Breast epithelium (tissue), 4 donors: Measurements from ENCODE around the gene PAK1. TPM values are rescaled to one million over a fixed set of nuclear protein-coding genes. Genes with fewer than 3 reads are reported as not detected.

Experiments used
- DNase-seq, 2 donors: peaks; one replicate each; pipeline ENCODE4 v3.0.0-alpha.2; 2019; ENCODE audit warnings: low spot score in 2 of 2
- H3K27ac ChIP-seq, 2 donors: fragments of 200-600 bp; sonication (generic) in 1 of 2; one replicate each; pipeline ENCODE4 v1.5.1; 2016 to 2019; ENCODE audit warnings: mild to moderate bottlenecking in 1 of 2
- H3K27me3 ChIP-seq, 2 donors: fragments of 200-600 bp; sonication (generic) in 1 of 2; one replicate each; pipeline versions ENCODE4 v1.5.1 to v1.6.0; 2017 to 2019; ENCODE audit warnings: control low read depth in 1 of 2, mild to moderate bottlenecking in 1 of 2
- H3K36me3 ChIP-seq: fragments of 200-600 bp; one replicate; pipeline ENCODE4 v1.5.1; 2019
- H3K4me1 ChIP-seq, 2 donors: fragments of 200-600 bp; sonication (generic); one replicate each; pipeline ENCODE4 v1.5.1; 2016 to 2019; ENCODE audit warnings: control low read depth in 1 of 2
- H3K4me3 ChIP-seq, 3 donors: fragments of 200-600 bp; sonication (generic); 1 replicate in 2 of 3; 2 replicates in 1 of 3; pipeline ENCODE4 v1.5.1; 2016 to 2019; ENCODE audit warnings: mild to moderate bottlenecking in 3 of 3, moderate library complexity in 2 of 3
- H3K9me3 ChIP-seq, 2 donors: fragments of 200-600 bp; sonication (generic) in 1 of 2; one replicate each; pipeline ENCODE4 v1.5.1; 2016 to 2019; ENCODE audit warnings: control low read depth in 1 of 2
- POLR2A ChIP-seq: fragments of 450-650 bp; IDR thresholded peaks from one replicate; pipeline ENCODE4 v1.6.1; 2016; ENCODE audit warnings: antibody characterized with exemption, mild to moderate bottlenecking, moderate library complexity
- POLR2AphosphoS5 ChIP-seq, 3 donors: sonication (generic); formaldehyde crosslinking; IDR thresholded peaks; one replicate each; pipeline ENCODE4 v1.6.1; 2017; ENCODE audit warnings: antibody characterized with exemption in 3 of 3
- intact Hi-C: fragments of 100-400 bp; cut with DNase I; formaldehyde crosslinking; loops from one replicate; pipeline ENCODE4 v1.15.1; 2023; ENCODE audit warnings: low total_unique reads
- total RNA-seq, 3 donors: library from RNA; depleted of rRNA; stranded (reverse); fragments of >200 nt; gene quantifications; one replicate each; pipeline ENCODE4 v1.1.0, GENCODE V29; 2016
- TF ChIP-seq, protein P1 (sequence below), 3 donors: fragments of 450-650 bp; IDR thresholded peaks; one replicate each; pipeline ENCODE4 v1.5.1; 2016 to 2017; ENCODE audit warnings: antibody characterized with exemption in 3 of 3, mild to moderate bottlenecking in 3 of 3, moderate library complexity in 3 of 3

PAK1 gene
- total RNA-seq, 3 donors from 2014 or later = 23.2 to 59.6 (median 42.6) TPM

DNA sequence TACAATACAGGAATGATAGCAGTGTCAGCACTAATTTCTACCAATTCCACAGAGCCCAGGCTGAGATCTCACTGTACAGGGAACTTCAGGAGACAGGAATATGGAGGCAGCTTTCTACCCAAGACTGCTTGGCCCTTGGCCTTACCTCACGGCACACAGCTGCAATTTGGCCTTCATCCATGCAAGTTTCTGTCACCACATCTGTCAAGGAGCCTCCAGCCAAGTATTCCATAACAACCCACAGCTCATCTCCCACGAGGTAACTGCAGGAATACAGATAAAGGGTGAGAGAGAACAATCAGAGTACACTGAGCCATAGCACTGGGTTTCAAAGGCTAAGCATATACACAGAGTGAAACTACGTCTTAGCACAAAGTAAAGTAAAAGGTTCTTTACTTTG is 133.4 kb downstream of the PAK1 start:
- Histone ChIP-seq H3K27me3 (no peaks in the 10 kb centered on the region), H3K9me3 (no peaks in the 10 kb centered on the region), H3K4me3 (no peak overlapping the region), H3K27ac (no peak overlapping the region), H3K4me1 (no peaks in the 10 kb centered on the region), H3K36me3 (no peaks in the 10 kb centered on the region)
- no peak for TF ChIP-seq POLR2AphosphoS5 (IDR thresholded peaks at IDR 0.05)
- TF ChIP-seq, protein P1, sequence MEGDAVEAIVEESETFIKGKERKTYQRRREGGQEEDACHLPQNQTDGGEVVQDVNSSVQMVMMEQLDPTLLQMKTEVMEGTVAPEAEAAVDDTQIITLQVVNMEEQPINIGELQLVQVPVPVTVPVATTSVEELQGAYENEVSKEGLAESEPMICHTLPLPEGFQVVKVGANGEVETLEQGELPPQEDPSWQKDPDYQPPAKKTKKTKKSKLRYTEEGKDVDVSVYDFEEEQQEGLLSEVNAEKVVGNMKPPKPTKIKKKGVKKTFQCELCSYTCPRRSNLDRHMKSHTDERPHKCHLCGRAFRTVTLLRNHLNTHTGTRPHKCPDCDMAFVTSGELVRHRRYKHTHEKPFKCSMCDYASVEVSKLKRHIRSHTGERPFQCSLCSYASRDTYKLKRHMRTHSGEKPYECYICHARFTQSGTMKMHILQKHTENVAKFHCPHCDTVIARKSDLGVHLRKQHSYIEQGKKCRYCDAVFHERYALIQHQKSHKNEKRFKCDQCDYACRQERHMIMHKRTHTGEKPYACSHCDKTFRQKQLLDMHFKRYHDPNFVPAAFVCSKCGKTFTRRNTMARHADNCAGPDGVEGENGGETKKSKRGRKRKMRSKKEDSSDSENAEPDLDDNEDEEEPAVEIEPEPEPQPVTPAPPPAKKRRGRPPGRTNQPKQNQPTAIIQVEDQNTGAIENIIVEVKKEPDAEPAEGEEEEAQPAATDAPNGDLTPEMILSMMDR (IDR thresholded peaks at IDR 0.05) = no peak
- no peak for TF ChIP-seq POLR2A
- intact Hi-C loops = no loop called here
- no peak for DNase-seq

DNA sequence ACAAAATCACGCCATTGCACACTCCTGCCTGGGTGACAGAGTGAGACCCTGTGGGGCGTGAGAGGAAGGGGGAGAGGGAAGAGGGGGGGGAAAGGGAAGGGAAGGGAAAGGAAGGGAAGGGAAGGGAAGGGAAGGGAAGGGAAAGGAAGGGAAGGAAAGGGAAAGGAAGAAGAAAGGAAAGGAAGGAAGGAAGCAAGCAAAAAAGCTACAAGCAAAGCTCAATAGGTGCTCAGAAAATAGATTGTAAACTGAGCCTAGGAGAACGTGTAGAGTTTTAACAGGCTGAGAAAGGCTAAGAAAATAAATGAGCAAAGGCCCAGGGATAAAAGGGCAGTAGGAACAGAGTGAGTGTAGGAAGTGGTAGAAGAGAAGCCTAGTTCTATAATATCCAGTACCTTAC is 141.6 kb downstream of the PAK1 start:
- no peaks in the 10 kb centered on the region for H3K4me1 ChIP-seq
- H3K27me3 ChIP-seq = no peaks in the 10 kb centered on the region
- no peak for TF ChIP-seq POLR2A
- no peak for TF ChIP-seq POLR2AphosphoS5 (IDR thresholded peaks at IDR 0.05)
- TF ChIP-seq, protein P1 (IDR thresholded peaks at IDR 0.05) = no peak
- no peak overlapping the region for H3K4me3 ChIP-seq
- H3K9me3 ChIP-seq = no peaks in the 10 kb centered on the region
- intact Hi-C loops = no loop called here
- H3K36me3 ChIP-seq = peaks cover 4% of the 10 kb centered on the region
- no peak overlapping the region for H3K27ac ChIP-seq
- no peak for DNase-seq

DNA sequence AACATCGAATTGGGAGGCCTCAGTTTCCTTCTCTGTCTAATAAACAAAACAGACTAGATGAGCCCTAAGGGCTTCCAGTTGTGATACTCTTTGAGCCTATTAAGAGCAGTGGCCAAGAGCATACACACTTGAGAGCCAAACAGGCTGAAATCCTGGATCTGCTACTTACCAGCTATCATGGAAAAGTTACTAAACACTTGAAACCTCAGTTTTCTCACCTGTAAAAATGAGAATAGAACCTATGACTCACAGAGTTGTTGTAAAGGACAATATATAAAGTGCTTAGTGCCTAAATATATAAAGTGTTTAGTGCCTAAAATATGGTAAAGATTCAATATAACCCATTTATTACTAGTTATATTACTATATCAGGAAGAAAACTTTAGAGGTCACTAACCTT is 148.7 kb downstream of the PAK1 start:
- H3K4me3 ChIP-seq = no peak overlapping the region
- H3K9me3 ChIP-seq = no peaks in the 10 kb centered on the region
- intact Hi-C loops = no loop called here
- TF ChIP-seq POLR2A (no peak), POLR2AphosphoS5 (IDR thresholded peaks at IDR 0.05) (no peak)
- TF ChIP-seq, protein P1 (IDR thresholded peaks at IDR 0.05) = no peak
- no peak overlapping the region for H3K27ac ChIP-seq
- no peaks in the 10 kb centered on the region for H3K4me1 ChIP-seq
- H3K36me3 ChIP-seq = no peaks in the 10 kb centered on the region
- no peak for DNase-seq
- H3K27me3 ChIP-seq = no peaks in the 10 kb centered on the region

DNA sequence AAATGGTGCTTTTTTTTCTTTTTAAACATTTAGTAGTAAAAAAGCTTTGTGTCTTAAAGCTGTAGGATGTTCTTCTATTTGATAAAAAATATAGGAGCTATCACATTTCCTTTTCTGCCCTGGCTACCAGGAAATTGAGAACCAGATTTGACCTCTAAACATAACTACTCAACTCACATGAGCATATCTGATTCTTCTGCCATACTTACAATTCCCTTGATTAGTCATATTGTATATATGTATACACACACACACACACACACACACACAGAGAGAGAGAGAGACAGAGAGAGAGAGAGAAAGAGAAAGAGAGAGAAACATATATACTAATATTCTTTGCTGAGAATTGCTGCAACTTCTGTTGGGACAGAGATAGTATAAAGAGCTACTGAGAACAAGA is 149.4 kb downstream of the PAK1 start:
- H3K4me3 ChIP-seq = no peak overlapping the region
- H3K4me1 ChIP-seq = no peaks in the 10 kb centered on the region
- no peak for TF ChIP-seq POLR2AphosphoS5 (IDR thresholded peaks at IDR 0.05)
- TF ChIP-seq, protein P1 (IDR thresholded peaks at IDR 0.05) = no peak
- TF ChIP-seq POLR2A = no peak
- intact Hi-C loops = no loop called here
- H3K27ac ChIP-seq = no peak overlapping the region
- no peaks in the 10 kb centered on the region for H3K36me3 ChIP-seq
- no peak for DNase-seq
- no peaks in the 10 kb centered on the region for H3K9me3 ChIP-seq
- H3K27me3 ChIP-seq = no peaks in the 10 kb centered on the region

DNA sequence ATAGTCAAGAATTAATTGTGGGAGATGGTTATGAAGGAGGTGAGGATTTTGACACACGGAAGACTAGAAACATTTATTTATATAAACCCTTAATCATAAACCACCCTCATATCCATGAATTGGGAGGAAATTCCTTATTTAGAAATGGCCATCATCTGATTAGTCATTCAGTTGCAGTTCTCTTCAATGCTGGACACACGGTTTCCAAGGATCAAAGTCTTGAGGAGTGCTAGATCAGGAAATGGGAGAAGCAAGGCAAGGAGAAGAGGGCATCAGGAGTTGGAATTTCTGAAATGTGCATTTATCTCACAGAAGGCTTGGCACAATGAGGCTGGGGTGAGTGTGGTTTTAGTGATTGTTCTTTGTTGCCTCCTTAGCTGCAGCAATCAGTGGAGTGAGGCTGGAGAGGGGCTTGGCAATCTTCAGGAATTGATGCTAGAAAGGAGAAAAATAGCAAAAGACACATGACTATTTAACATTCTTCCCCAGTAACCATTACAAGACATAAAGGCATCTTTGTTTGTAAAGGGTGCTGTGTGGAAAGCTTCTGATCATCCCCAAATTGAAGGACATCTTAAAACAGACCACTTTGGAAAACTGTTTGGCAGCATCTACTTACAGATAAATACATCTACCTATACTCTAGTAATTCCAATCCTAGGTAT is 150.8 kb downstream of the PAK1 start:
- H3K9me3 ChIP-seq = no peaks in the 10 kb centered on the region
- no peak for DNase-seq
- intact Hi-C loops = no loop called here
- no peak overlapping the region for H3K27ac ChIP-seq
- H3K27me3 ChIP-seq = no peaks in the 10 kb centered on the region
- no peak overlapping the region for H3K4me3 ChIP-seq
- no peaks in the 10 kb centered on the region for H3K4me1 ChIP-seq
- no peaks in the 10 kb centered on the region for H3K36me3 ChIP-seq
- TF ChIP-seq POLR2AphosphoS5 (IDR thresholded peaks at IDR 0.05) (no peak), POLR2A (no peak)
- TF ChIP-seq, protein P1 (IDR thresholded peaks at IDR 0.05) = no peak
